NCI-H345 (cell line): Measurements from ENCODE around the gene PACS1.
A peak's percentile ranks its signal among the peaks of the same experiment; 100 is the strongest.
"Not testable (repeated sequence)": the region's sequence is repeated elsewhere in the genome, so short reads cannot be mapped to it uniquely, and the experiment has no call there.

Experiments used
- DNase-seq: peaks from one replicate; lab custom pipeline; 2025; lab: John Stamatoyannopoulos, UW

The PACS1 gene

DNA sequence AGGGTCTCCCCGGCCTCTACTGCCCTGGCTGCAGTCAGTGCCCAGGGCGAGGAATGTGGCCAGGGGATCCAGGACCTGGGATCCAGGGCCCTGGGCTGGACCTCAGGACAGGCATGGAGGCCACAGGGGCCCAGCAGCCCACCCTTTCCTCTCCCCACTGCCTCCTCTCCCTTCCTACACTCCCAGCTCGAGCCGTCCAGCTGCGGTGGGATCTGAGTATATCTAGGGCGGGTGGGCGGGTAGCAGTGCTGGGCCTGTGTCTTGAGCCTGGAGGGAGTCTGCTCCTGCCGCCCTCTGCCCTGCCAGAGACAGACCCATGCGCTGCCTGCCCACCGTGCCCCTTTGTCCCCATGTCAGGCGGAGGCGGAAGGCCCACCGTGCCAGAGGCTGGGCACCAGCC is 206.5 kb downstream of the PACS1 start:
- DNase-seq, result not testable (repeated sequence)

DNA sequence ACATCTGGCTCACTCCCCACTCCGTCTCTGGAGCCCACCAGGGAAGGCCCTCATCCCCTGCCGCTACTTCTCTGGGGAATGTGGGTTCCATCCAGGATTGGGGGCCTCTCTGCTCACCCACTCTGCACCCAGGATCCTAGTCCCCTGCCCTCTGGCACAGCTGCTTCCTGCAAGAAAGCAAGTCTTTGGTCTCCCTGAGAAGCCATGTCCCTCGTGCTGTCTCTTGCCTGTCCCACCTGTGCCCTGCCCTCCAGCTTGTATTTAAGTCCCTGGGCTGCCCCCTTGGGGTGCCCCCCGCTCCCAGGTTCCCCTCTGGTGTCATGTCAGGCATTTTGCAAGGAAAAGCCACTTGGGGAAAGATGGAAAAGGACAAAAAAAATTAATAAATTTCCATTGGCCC is 207.0 kb downstream of the PACS1 start:
- not testable (repeated sequence) for DNase-seq

DNA sequence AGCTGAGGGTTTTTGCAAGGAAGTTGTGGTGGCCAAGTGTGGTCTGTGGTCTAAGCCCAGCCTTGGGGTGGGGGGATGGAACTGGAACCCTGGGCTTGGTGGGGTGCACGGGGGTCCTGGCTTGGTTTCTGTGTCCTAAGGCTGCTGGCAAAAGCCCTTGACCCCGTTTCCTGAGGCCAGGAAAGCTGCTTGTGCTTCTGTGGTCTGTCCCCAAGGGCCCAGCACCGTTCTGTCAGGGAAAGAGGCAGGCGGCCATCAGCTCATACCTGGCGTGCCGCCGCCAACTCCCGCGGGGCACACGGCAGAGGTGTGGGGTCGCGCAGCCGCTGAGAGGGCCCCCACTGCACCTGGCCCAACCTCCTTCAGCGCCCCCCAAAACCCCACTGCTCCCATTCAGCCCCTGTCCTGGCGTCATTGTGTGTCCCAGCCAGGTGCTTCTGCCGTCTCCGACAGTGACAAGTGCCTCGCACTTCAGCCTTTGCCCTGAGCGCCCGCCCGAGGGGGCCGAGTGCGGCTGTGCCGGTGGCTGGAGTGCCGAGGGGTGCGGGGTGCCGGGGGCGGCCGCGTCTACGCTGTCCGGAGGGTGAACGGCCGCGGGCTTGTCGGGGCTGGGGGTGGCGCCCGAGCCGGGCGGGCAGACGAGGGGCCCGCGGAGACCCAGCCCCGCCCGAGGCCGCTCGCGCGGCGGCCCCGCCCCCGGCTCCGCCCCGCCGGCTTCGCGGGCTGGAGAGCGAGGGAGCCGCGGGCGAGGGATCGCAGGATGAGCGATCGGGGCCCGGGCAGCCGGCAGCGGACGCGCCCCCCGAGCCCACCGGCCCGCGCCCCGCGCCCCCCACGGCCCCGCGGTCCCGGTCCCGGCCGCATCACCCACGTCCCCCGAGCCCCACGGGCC is 207.6 kb downstream of the PACS1 start, which contains the start of gene CNIH2:
CNIH2 (plus strand) TSS at position 705 of the 892 bp plus-strand sequence. CDS start 282 bp downstream, outside the sequence.
- peak; percentile 71 for DNase-seq

DNA sequence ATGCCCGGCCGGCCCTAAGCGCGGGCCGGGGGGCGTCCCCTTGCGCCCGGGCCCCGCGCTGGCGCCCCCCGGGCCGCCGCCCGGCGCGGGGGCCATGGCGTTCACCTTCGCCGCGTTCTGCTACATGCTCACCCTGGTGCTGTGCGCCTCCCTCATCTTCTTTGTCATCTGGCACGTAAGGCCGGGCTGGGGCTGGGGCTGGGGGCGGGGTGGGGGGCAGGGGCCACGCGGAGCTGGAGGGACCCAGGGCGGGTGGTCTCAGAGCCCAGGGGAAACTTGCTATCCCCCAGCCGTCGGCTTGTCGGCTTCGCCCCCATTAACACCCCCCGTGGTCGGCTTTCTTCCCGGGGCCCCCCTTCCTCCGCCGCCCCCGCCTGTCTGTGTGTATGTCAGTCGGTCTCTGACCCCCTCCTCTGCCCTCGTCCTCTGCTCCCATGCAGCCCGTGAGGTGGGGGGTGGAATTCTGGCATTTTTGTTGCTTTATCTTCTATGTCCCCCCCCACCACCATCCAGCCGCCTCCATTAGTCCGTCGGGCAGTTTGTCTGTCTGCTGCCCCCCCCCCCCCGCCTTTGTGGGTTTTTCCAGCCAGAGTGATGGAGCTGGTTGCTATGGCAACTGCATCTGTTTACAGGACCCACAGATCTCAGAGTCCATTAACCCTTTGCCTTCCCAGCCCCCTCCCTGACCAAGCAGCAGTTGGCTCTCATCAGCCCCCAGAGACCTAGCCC is 208.5 kb downstream of the PACS1 start:
- no peak for DNase-seq

DNA sequence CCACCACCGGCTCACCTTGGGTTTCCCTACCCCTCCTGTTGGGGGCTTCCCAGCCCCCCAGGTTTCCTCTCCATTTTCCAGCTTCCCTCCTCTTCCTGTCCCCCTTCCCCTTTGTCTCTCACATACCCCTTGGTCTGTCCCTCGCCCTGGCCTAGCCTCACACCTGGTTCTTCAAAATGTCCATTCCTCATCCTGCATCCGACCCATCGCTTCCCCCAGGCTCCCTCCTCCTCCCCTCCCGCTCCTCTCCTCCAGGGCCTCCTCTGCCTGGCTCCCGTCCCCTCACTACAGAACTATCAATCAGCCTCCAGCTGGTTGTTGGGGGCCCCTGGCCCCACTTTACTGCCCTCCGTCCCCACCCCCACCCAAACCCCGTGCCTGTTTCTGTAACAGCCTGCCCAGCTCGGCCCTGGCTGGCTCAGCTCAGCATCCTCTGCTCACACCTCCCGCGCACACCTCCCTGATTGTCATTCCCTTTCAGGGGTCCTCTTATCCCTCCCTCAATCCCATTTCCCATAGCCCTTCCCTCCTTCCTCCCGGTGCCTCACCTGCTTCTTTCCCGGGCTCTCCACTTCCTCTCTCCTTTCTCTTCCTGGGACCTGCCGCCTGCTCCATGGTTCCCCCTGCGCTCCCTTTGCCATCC is 209.1 kb downstream of the PACS1 start:
- no peak for DNase-seq

DNA sequence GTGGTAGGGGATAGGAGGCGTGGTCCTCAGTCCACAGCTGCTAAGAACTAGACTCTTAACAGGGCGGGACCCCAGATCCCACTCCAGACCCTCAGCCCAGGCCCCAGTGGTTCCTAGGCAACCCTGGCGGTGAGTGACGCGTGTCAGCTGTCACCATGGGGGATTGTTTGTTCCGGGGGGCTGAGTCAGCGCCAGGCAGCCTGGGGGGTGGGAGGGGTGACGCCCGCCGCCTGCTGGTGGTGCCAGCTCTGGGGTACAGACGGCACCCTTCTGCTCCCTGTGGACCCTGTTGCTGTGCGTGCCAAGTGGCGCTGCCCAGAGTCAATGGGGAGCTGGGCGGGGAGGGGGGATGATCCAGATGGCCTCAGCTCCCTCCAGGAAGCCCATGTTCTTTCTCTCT is 210.4 kb downstream of the PACS1 start:
- DNase-seq, result no peak

DNA sequence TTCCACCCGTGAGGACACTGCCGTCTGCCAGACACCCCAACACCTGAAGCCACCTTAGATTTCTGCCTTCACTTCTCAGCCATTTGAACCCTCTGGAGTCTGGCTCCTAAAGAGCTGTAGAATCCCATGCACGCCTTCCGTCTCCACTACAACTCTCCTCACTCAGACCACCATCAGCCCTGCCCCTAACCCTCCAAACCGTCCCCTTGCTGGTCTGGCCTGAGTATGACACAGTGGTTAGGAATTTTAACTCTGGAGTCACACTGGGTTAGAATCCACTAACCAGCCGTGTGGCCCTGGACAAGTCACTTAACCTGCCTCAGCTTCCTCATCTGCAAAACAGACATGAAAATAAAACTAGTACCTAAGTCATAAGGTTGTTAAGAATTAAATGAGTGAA is 210.9 kb downstream of the PACS1 start:
- DNase-seq, result no peak

DNA sequence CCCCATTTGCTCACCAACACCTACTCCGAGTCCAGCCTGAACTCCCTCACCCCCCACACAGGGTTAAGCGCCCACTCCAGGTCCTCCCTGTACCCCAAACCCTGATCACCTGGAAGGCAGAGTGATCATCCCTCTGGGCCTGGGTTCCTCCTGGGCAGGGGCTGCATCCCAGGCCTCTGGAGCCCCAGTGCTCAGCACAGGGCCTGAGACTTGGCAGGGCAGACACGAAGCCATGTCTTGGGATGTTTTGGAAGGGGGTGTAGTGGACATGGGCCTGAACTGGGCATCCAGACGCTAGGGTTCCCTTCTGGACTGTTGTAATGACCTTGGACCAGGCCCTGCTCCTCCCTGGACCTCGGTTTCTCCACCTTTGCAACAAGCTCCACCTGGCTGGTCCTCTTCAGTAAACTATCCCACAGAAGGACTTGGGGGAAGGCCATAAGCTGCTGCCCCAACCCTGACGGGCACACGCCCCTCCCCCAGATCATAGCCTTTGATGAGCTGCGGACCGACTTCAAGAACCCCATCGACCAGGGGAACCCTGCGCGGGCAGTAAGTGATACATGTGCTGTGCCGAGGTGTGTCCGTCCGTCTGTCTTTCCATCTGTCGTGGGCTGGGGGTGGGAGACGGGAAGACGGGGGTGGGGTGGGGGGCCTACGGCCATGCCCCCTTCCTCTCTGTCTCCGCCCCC is 211.8 kb downstream of the PACS1 start:
- no peak for DNase-seq

DNA sequence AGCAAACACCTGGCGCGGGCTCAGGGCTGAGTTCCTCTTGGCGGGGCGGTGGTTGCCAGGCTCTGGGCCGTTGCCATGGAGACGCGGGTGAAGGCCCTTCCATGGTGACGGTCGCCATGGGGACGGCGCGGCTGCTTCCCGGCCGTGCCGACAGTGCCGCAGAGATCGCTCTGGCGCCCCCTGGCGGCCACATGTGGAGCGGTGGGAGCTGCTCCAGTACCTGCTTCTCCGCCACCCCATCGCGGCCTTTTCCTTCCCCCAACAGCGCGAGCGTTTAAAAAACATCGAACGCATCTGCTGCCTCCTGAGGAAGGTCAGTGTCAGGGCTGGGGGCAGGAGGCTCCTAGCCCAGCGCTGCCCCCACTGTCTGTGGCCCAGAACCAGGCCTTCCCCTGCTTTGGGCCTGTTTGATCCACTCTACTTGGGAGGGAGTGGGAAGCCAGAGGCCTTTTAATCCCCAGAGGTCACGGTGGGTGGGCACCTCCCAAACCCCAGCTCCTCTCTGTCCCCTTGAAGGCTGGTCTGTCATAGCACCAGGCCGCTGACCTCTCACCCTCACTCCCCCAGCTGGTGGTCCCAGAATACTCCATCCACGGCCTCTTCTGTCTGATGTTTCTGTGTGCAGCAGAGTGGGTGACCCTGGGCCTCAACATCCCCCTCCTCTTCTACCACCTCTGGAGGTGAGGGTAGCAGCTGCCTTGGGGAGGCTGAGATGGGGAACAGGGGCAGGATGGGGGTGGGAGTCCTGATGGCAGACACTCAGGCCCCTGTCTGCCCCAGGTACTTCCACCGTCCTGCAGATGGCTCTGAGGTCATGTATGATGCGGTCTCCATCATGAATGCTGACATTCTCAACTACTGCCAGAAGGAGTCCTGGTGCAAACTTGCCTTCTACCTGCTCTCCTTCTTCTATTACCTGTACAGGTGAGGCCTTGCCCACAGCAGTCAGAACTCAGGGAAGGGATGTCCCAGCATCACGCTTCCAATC is 212.7 kb downstream of the PACS1 start:
- peak; percentile 97 for DNase-seq

DNA sequence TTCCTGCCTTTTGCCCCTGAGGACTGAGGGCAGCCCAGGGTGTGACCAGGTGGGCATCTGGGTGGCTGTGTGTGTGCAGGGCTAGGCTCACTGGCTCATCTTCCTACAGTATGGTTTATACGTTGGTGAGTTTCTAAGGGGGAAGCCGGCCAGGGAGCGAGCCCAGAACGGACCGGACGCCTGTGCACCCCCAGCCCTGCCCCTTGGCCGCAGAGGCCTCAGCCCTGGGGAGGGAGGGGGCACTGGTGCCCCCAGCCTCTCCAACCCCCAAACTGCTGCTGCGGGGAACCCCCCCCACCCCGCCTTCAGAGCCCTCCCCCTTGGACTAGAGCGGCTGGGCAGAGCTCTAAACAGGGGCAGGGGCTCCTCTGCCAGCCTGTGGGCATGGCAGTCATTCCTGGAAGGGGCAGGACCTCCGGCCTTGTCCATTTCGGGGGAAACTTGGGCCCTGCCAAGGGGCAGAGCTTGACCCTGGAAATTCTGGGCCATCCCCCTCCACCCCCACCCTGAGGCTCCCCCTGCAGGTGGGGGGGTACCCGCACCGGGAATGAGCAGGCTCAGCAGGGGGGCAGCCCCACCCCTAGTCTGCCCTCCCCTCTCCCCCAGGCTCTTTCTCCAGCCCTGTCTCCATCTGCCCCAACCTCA is 213.5 kb downstream of the PACS1 start:
- DNase-seq, result no peak

DNA sequence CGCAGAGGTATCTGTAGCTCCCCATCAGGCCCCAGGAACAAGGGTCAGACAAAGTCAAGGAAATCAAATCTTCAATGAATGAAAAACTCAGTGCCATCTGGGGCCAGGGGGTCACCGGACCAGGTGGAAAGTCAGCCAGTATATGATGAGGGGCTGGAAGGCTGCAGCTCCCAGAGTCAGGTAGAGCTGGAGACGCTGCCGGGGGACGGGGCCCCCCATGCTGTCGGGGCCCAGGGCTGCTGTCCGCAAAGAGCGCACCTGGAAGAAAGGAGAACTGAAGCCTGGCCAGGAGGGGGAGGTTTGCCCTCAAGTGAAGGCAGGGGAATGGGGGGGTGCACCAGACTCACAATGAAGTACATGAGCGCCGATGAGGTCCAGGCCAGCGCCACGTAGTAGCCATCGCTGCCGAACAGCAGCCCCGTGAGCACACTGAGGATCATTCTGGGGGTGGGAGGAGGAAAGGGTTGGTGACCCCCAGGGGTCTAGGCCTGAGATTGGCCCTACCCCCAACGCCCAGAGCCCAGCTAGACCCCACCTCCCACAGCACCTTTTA is 214.5 kb downstream of the PACS1 start:
- DNase-seq, result no peak

DNA sequence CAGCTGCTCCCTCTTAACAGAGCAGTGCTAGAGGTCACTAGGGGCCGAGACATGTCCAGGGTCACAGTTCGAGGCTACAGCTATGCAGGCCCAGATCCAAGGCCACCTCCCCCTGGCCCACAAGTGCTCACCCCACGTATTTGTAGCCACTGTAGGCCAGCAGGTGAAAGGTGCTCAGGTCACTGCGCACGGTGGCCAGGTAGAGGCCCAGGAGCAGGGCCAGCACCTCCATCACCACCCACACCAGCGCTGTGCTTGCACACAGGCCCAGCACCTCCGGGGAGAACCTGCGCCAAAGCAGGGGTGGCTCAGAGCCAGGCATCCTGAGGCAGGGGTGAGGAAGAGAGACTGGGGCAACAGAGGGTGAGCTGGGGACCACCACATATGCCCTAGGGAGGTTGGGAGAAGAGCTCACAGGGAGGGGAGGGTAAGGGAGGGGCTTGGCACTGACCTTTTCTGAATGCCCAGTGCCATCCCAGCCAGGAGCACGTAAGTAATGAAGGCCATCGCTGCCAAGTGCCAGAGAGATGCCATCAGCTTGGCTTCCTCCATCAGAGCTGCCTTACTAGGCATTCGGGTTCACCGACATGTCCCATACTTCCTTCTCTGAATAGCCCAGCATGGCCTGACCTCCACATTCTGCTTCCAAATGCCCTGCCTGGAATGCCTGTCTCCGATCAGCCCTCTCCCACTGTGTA is 215.3 kb downstream of the PACS1 start:
- DNase-seq, result no peak

DNA sequence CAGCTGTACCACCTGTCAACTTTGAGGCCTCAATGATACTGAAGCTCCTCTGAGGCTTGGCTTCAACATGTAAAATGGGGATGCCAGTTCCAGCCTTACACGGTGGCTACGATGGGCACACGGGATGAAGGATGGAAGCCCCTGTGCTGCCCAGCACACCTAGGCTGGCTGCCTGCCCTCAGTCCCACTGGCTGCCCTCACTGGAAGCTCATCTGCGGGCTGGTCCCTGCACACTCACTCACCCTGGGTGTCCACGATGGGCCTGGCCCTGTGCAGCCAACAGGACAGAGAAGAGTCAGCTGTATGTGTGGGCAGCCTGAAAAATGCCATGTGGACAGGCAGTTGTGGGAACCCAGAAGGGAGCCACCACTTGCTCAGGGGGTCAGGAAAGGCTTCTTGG is 216.6 kb downstream of the PACS1 start:
- no peak for DNase-seq

DNA sequence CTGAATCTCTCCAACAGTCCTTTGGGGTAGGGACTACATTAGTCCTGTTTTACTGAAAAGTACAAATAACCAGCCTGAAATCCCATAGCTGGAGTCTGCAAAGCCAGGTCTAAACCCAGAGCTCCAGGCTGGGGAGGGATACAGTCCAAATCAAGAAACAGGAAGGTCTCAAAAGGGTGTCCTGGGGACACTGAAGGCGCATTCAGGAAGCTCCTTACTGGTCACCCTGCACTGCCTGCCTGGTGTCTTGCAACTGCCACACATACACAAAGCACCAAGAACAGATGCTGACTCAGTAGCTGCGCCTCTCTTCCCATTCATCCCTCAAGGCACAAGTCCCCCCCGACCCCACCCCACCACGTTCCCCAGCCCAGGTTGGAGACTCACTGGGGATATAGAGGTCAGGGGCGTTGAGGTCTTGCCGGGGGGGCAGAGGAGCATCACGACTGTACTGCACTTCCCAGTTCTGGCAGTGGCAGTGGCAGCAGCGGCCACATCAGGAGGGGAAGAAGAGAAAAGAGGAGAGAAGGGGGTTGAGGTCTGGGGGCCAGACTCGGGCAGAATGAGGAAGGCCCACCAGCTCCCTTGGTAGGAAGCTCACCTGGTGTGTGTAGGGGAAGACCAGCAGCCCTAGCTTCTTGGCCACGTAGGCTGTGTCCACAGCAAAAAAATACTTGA is 217.3 kb downstream of the PACS1 start:
- no peak for DNase-seq

DNA sequence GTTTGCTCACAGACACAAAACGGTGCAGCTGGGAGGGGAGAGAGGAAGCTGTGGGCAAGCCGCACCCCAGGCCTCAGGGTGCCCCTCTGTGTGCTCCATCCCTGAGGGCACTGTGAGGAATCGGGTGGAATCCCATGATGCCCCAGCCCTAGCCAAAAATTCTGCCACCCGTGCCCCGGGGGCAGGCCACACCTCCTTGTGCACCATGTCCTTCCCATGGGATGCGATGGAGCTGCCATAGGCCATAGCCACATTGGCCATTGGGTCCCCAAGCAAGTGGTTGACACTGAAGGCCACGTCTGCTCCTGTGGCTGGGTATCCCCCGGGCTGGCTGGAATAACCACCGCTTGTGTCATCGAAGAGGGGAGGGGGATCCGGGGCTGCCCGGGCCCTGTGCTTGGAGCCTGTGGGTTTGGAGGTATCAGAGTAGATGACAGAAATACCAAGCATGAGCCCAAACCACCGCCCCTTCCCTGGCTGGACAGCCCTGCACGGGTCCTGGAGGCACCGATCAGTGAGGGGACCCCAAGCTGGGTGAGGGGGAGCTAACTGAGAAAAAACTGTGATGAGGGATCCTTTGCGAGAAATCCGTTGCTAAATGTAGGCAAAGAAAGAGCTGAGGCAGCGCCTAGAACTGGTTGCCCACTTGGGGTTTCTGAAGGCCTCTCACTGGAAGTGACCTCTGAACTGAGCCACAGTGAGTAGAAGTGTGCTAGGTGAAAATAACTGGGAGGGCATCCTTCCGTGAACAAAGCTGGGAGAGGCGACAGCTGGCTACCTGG is 218.0 kb downstream of the PACS1 start:
- no peak for DNase-seq

DNA sequence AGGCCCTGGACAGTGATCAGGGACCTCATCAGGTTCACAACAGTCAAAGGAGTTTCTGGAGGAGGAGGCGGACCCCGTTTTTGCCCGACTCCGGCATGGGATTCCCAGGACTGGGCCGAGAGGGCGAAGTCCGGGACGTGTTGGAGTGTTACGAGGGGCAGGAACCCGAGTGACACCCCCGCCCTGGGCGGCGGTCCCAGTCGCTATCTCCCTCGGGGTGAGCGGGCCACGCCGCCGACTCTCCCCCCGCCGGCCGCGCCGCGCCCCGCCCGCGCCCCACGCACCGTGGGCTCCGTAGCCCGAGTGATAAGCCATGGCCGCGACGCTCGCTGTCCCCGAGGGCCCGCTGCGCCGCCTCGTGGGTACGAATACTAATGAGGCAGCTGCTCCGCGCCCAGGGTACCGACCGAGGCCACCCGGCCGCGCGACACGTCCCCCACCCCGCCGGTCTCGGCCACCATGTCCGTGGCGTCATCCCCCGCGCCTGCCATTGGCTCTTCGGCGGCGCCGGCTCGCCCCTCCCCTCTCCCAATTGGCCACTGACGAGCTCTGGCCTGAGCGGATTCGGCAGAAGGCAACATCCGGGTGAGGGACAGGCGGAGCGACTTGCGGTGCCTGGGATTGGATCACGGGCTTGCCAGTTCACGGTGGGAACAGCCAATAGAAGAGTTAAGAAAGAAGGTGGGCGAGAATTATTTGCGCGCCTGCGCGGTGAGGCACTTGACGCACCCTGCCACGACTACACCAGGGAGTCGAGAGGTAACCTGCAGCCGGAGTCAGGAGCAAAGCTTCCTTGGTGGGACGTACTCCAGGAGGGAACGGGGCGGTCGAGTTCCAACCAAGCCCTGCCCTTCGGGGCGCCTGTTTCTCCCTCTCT is 218.8 kb downstream of the PACS1 start, which contains the start of gene YIF1A:
YIF1A (minus strand) TSS at position 473 of the 877 bp plus-strand sequence; CDS start at position 315, 158 bp downstream.
- DNase-seq, result peak; percentile 99
